ENCODE measurements around the gene ARHGEF25.
A peak's percentile ranks its signal among the peaks of the same experiment; 100 is the strongest.
"Not testable (repeated sequence)": the region's sequence is repeated elsewhere in the genome, so short reads cannot be mapped to it uniquely, and the experiment has no call there.

Gene ARHGEF25

GRCh38 chr12:57609781-57610553, 1.3 kb upstream of the ARHGEF25 start:
- DNase-seq = no peak

GRCh38 chr12:57610554-57611107, 604 bp upstream of the ARHGEF25 start:
- no peak for DNase-seq

- no peak for DNase-seq
These were observed 834 bp downstream of the ARHGEF25 start for GRCh38 chr12:57611827-57612710.

- no peak for DNase-seq
These were observed 1.6 kb downstream of the ARHGEF25 start for GRCh38 chr12:57612711-57613426.

GRCh38 chr12:57613427-57614109, 2.3 kb downstream of the ARHGEF25 start:
- DNase-seq = no peak

GRCh38 chr12:57614178-57614947, 3.1 kb downstream of the ARHGEF25 start:
- DNase-seq = no peak

- no peak for DNase-seq
These were observed 3.8 kb downstream of the ARHGEF25 start for GRCh38 chr12:57614948-57615500.

GRCh38 chr12:57615637-57616036, 4.4 kb downstream of the ARHGEF25 start:
- DNase-seq = no peak

- DNase-seq = no peak
These were observed 5.3 kb downstream of the ARHGEF25 start for GRCh38 chr12:57616383-57617101.

- DNase-seq = no peak
These were observed 6.7 kb downstream of the ARHGEF25 start for GRCh38 chr12:57617942-57618341.

- DNase-seq = not testable (repeated sequence)
These were observed 7.2 kb downstream of the ARHGEF25 start for GRCh38 chr12:57618431-57618830.

GRCh38 chr12:57618966-57619433, 7.8 kb downstream of the ARHGEF25 start:
- DNase-seq = no peak

GRCh38 chr12:57619434-57620244, 8.4 kb downstream of the ARHGEF25 start:
- no peak for DNase-seq

- DNase-seq = no peak
These were observed 9.2 kb downstream of the ARHGEF25 start for GRCh38 chr12:57620245-57620935.

GRCh38 chr12:57620936-57621496, 9.8 kb downstream of the ARHGEF25 start:
- DNase-seq = no peak

- peak; percentile 46 for DNase-seq
These were observed 10.5 kb downstream of the ARHGEF25 start for GRCh38 chr12:57621497-57622292.
